ENCODE results near the gene HYAL1.

DNA sequence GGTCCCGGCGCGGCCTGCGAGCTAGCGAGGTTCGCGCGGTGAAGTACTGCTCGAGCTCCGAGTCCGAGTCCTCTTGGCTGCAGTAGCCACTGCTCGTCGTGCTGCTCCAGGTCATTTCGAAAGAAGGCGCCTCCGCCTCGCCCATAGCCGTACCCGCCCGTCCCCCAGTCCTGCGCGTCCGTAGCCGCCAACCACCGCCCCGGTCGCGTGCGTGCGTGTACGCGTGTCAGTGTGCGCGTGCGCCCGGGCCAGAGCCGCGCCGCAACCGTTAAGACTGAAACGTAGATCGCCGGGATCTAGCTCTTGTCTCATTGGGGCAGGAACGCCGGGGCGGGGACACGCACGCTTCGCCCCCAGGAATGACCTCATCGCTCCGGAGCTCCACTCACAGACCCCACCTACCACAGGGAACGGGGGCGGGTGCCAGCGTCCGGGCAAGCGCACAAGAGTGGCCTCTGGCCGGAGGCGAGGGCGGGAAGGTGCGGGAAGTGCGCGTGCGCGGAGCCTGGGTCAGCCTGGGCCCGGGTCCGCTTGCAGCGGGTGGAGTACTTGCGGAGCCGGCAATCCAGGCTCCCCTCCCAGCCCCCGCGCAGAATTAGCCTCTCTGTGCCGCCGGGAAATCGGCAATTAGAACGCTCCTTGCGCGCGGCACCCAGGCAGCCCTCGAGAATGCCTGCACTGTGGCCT is 33.9 kb upstream of the HYAL1 start:
- TF ChIP-seq CTCF (IDR thresholded peaks at IDR 0.05) (peak in 1 of 3 donors; percentile 41), POLR2A (IDR thresholded peaks at IDR 0.05) (peak; percentile 84), EP300 (IDR thresholded peaks at IDR 0.05) (peak; percentile 73)
